GM19240 (cell line): ENCODE measurements around the gene C22orf31.
"Not testable (repeated sequence)": the region's sequence is repeated elsewhere in the genome, so short reads cannot be mapped to it uniquely, and the experiment has no call there.

Source experiments
- DNase-seq: peaks from one replicate; pipeline ENCODE4 v3.0.0; 2011; ENCODE audit warnings: low spot score; ENCODE audit not compliant: insufficient read length

Gene C22orf31

DNA sequence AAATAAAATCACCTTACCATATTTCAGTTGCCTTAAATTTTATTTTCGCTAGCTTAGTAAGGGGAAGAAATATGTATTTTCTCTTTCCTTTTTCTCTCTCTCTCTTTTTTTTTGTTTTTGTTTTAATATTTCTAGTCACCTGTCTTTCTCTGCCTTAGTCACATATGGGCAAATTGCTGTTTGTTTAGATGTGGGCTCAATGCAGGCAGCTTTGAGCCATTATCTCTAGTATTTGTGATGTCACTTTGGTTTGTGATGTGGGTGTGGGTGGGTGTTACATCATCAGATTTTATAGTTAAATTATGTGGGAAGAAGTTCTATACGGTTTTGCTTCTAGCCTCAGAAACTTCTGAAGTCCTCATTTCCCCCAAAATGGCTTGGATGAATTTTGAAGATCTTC lies at the start of gene C22orf31:
C22orf31 (minus strand) TSS at position 59 of the 400 bp plus-strand sequence; CDS start at position 20, 39 bp downstream.
- no peak for DNase-seq

DNA sequence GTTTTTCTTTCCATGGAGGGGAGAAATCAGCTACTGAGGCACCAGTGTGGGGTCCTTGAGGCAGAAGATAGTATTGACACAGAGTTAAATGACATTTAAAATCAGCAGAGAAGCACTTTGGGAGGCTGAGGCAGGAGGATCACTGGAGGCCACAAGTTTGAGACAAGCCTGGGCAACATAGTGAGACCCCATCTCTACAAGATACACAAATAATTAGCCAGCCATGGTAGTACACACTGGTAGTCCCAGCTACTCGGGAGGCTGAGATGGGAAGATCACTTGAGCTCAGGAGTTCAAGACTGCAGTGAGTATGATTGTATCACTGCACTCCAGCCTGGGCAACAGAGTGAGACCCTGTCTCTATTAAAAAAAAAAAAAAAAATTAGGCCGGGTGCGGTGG lies 49.3 kb upstream of the C22orf31 start:
- DNase-seq: no peak

- DNase-seq: no peak
Measured at GRCh38 chr22:29109822-29110221, 48.2 kb upstream of the C22orf31 start.

DNA sequence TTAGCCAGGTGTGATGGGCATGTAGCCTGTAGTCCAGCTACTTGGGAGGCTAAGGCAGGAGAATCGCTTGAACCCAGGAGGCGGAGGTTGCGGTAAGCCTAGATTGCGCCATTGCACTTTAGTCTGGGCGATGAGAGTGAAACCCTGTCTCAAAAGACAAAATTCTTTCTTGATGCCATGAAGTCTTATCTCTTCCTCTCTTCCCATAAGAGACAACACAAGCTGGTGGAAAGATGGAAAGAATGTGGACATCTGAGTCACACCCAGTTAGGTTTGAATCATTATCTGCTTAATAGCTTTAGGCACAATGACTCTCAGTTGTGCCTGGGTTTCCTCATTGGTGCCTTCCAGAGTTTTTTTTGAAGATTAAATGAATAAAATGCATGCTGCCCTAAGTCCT lies 46.5 kb upstream of the C22orf31 start:
- DNase-seq: no peak

DNA sequence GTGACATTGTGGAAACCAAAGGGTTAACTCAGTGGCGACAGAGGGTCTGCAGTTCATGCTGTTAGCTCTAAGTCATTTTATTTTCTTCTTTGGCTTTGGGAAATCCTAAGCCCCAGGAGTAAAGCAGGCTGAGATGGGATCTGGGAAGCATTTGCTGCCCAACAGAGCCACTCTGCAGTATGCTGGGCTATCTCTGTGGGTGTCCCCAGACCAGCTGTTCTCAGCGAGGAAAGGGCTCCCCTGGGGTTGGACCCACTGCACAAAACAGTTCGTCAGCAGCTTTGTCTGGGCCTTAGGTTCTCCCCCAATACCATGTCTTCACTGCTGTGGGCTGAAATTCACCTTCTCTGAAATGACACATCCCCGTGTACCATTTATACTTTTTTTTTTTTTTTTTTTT lies 45.2 kb upstream of the C22orf31 start:
- no peak for DNase-seq

DNA sequence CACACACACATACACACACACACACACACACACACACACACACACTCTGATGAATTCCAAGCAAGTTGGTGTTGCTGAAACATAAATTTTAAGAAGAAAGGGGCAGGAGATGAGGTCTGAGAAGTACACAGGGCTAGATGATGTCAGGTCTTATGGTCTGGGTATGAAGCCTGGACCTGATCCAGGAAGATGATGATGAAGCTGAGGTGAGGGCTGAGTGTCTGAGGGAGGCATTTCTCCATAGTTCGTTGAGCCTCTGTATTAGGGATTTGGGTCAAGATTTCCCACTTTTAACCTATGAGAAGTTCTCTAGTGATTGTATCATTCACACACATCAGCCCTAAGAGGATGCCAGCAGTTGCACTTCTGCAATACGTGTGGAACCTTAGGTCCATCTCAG lies 43.8 kb upstream of the C22orf31 start:
- no peak for DNase-seq

DNA sequence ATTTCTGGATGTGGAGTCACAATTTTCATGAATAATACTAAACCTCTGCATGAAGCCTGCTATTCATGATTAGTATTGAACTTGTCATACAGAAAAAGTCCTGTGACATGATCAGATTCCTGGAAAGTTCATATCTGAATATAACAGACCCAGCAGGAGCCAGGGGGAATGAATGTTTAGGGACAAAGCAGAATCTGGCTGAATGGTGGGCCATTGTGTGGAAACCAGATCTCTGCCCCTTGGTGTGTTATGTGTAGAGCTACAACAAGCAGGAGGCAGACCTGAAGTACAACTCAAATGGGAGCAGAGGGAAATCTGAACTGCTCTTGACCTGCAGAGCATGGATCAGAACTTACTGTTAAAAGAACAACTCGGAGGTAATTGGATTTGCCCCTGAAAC lies 41.5 kb upstream of the C22orf31 start:
- no peak for DNase-seq

DNA sequence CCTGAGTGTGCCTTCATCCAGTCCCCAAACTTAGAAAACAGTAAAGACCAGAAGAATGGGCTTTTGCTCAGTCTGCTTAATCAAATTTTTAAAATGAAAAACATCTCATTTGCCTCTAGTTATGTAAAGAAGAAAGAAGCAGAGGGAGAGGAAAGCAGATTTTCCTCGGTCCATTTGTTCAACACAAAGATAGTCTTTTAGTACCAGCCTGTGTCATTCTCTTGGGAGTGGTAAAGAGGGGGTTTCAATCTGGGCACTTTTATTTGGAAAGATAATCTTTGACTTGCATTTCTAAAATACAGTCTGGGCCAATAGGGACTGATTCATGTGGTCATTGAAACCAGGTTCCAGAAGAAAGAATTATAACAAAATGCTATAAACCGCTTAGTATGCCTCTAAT lies 40.7 kb upstream of the C22orf31 start:
- no peak for DNase-seq

DNA sequence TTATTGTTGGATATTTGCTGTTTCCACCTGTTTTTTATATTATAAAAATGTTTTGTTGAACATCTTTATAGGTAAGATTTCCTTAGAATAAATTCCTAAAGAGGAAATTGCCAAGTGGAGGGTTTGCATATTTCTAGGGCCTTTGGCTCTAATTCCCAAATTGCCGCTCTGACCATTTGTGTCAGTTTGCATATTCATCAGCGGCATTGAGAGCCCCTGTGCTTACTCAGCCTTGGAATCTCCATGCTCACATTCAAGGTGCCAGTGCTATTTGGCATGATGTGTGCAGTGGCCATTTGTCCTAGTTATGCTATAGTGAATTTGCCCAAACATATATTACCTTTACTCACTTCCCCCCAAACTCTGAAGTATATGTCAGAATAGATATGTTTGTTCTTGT lies 36.7 kb upstream of the C22orf31 start:
- DNase-seq: no peak

DNA sequence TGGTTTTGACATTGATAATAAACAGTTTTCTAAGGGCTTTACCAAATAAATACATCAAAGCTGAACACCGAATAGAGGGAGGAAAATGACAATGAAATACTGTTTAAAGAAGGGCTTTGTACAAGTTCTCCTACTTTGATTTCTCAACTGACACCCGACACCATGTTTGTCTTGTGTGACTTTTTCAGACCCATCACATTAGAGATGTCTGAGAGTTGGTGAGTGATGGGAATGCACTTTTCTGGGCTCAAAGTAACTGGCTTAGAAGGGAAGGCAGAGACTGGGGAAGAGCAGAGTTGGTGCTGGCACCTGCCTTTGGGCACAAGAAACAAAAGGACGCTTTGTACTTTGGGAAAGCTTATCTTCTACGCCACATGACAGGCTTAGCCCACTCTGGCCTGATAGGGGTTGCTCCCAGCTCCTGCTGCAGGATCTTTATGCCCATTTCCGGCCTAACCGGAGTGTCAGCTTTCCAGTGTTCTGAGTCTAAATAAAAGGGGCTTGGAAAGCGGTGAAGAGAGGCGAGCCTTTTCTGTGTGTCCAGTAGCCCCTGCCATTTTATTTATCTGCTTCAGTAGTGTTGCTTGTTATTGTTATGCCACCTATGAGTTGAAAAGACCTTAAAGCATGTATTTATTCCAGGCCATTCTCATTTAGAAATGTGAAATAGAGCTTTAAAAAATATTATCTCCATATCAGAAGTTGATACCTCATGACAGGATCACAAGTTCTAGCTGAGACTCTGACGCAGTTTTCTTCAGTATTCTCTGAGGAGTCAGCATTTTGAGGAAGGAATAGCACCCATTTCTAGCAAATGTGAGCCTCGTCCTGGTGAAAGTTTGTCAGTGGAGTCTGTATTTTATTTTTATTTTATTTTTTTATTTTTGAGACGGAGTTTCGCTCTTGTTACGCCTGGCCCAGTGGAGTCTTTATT lies 35.4 kb upstream of the C22orf31 start:
- no peak for DNase-seq

DNA sequence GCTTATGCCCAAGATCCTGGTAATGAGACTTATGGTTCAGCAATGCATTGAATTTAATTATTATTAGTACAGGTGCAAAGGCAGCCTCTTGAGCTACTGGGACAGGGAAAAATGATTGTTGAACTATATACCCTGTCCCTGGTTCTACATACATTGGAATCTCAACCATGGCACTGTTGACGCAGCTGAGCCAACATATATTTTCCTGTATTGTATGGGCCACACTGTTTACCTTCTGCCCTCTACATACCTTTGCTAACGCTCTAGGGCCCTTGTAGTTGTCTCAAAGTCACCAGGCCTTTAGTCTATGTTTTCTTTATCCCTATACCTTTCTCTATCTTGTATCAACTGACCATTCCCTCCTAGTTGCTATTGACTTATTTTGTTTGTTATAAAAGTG lies 33.8 kb upstream of the C22orf31 start:
- no peak for DNase-seq

- DNase-seq: no peak
Measured at GRCh38 chr22:29093501-29094300, 32.1 kb upstream of the C22orf31 start.

GRCh38 chr22:29093030-29093429 lies 31.4 kb upstream of the C22orf31 start:
- DNase-seq: no peak

DNA sequence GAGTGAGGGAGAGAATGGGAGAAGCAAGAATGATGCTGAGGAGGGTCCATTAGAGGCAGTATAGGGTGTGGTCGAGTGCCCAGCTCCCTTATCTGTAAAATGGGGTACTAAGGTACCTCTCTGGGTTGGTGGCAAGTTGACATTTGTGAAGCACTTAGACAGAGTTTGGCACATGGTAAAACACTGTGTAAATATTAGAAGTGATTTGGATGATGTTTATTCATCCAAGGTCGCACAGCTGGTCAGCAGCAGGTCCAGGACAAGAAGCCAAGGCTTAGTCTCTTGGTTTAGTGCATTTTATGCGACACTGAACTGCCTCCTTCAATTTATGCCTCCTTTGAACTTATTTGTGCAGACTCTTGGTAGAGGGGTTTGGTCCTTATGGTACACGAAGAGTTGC lies 30.6 kb upstream of the C22orf31 start:
- DNase-seq: no peak

GRCh38 chr22:29090039-29090438 lies 28.4 kb upstream of the C22orf31 start:
- DNase-seq: no peak

DNA sequence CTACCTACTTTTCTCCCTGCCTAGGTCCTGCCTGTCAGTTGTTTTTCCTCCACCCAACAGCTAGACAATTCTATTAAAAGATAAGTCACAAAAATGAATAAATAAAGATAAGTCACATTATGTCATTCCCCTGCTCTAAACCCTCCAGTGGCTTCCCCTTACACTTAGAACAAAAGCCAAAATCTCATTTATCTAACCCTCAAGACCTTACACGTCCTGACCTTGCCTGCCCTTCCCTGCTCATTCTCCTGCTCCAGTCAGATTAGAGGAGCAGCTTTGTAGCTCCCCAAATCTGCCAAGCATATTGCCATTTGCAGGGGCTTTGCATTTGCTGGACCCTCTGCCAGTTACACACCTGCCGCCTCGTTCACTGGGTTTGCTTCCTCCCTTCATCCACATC lies 27.9 kb upstream of the C22orf31 start:
- DNase-seq: no peak

DNA sequence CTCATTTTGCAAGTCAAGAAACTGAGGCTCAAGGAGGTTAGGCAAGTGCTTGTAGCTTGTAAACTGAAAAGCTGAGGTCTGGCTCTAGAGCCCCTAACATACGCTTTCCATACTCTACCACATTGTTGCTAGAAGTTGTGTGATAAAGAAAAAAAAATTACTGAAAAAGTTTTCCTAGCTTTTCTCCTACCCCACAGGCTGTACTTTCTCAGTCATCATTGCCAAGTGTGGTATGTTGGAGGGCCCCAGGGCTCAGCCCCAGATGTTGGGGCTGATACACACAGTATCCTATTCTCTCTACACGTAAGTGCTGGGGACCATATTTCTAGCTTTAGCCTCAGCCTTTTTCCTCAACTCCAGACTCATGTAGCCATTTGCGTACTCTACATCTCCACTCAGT lies 27.2 kb upstream of the C22orf31 start:
- DNase-seq: no peak

DNA sequence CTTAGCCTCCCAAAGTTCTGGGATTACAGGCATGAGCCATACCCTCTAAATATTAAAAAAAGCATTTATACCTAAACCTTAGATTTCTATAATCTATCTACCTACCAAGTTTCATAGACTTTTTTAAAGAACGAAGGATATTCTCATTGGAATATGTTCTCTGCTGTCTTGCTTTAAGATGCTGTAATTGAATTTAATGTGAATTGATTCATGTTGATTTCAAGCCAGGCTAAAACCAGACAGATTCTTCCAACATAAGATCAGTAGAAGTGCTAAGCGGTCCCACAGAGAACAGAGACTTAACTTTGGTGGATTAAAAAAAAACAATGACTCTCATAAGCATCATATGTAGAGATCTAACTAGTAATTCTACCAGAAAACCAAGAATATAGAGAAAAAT lies 25.4 kb upstream of the C22orf31 start:
- DNase-seq: no peak

DNA sequence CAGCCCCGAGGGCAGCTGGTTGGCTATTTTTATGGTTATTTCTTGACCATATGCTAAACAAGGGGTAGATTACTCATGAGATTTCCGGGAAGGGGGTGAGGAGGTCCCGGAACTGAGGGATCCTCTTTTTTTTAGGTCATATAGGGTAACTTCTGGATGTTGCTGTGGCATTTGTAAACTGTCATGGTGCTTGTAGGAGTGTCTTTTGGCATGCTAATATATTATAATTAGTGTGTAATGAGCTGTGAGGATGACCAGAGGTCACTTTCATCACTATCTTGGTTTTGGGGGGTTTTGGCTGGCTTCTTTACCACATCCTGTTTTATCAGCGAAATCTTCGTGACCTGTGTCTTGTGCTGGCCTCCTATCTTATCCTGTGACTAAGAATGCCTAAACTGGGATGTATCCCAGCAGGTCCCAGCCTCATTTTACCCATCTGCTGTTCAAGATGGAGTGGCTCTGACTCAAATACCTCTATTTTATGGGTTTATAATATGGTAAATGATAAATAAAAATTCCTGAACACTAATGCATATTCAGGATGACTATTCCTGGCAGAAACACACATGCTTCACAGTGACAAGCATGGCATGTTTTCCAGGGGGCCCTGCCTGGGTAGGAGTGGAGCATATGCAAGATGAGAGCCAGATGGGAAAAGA lies 22.4 kb upstream of the C22orf31 start:
- no peak for DNase-seq

DNA sequence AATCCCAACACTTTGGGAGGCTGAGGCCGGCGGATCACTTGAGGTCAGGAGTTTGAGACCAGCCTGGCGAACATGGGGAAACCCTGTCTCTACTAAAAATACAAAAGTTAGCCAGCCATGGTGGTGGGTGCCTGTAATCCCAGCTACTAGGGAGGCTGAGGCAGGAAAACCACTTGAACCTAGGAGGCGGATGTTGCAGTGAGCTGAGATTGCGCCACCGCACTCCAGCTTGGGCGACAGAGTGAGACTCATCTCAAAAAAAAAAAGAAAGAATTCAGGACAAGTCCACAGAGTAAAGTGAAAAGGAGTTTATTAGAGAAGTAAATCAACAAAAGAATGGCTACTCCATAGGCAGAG lies 21.9 kb upstream of the C22orf31 start:
- DNase-seq: not testable (repeated sequence)

DNA sequence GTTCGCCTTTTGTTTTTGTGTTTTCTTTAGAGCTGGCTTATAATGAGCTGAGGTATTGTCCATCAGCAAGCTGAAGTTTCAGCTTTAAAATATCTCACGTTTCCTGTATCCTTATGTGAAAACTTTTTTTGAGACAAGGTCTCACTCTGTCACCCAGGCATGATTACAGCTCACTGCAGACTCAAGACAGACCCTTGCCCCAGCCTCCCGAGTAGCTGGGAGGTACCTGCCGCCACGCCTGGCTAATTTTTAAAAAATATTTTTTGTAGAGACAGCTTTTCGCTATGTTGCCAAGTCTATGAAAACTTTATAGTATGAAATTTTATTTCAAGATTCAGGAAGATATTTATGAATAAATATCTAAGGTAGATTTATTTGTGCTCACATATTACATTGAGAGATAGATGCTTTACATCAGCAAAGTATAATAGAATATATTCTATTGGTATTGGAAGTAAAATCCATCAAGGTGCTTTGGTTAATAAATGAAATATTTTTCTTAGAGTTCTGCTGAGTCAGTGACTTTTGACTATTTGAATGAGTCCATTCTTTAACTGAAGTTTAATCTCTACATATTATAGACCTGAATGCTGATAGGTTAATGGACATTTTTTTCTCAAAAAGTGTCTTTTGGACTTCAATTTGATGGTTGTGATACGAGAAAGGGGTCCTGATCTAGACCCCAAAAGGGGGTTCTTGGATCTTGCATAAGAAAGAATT lies 21.4 kb upstream of the C22orf31 start:
- no peak for DNase-seq
